GM18498 (cell line): Measurements from ENCODE around the gene TERT.
"Not testable (repeated sequence)": the region's sequence is repeated elsewhere in the genome, so short reads cannot be mapped to it uniquely, and the experiment has no call there.

Source experiments
- ATAC-seq: cut with Tn5 transposase; IDR thresholded peaks from one replicate; pipeline ENCODE4 v1.9.1; 2021; ENCODE audit warnings: mild to moderate bottlenecking, moderate library complexity; ENCODE audit not compliant: unreplicated experiment

The TERT gene

GRCh38 chr5:1243487-1244130 is 51.3 kb downstream of the TERT start:
- ATAC-seq: no peak

- ATAC-seq: no peak
Measured at GRCh38 chr5:1242733-1243486, 52.0 kb downstream of the TERT start.

- ATAC-seq: no peak
Measured at GRCh38 chr5:1241509-1242080, 53.3 kb downstream of the TERT start.

GRCh38 chr5:1240496-1241260 is 54.2 kb downstream of the TERT start:
- no peak for ATAC-seq

GRCh38 chr5:1239505-1240251 is 55.2 kb downstream of the TERT start:
- ATAC-seq: no peak

- no peak for ATAC-seq
Measured at GRCh38 chr5:1235838-1236237, 59.0 kb downstream of the TERT start.

- ATAC-seq: no peak
Measured at GRCh38 chr5:1235379-1235778, 59.5 kb downstream of the TERT start.

- no peak for ATAC-seq
Measured at GRCh38 chr5:1232780-1233179, 62.1 kb downstream of the TERT start.

GRCh38 chr5:1231354-1231905 is 63.4 kb downstream of the TERT start:
- ATAC-seq: no peak

GRCh38 chr5:1230551-1230950 is 64.3 kb downstream of the TERT start:
- no peak for ATAC-seq

GRCh38 chr5:1229822-1230221 is 65.0 kb downstream of the TERT start:
- ATAC-seq: no peak

- not testable (repeated sequence) for ATAC-seq
Measured at GRCh38 chr5:1229023-1229422, 65.8 kb downstream of the TERT start.

GRCh38 chr5:1228120-1228519 is 66.7 kb downstream of the TERT start:
- ATAC-seq: no peak

- ATAC-seq: no peak
Measured at GRCh38 chr5:1227667-1228066, 67.2 kb downstream of the TERT start.

- no peak for ATAC-seq
Measured at GRCh38 chr5:1226839-1227581, 67.9 kb downstream of the TERT start.

GRCh38 chr5:1226231-1226630 is 68.6 kb downstream of the TERT start:
- no peak for ATAC-seq

GRCh38 chr5:1225081-1225480 is 69.8 kb downstream of the TERT start, which contains the start of gene SLC6A18:
Gene SLC6A18 (plus strand): TSS chr5:1225381. CDS start chr5:1225478, 97 bp downstream.
- no peak for ATAC-seq

- ATAC-seq: no peak
Measured at GRCh38 chr5:1224631-1225030, 70.2 kb downstream of the TERT start.

GRCh38 chr5:1223278-1223670 is 71.6 kb downstream of the TERT start:
- ATAC-seq: no peak
